HepG2 (cell line): ENCODE results near the gene CD79A. TPM values are rescaled to one million over a fixed set of nuclear protein-coding genes. Genes with fewer than 3 reads are reported as not detected.

ENCODE experiments used
- ATAC-seq: fragments of 200-7000 bp; cut with Tn5 transposase; 3 replicates; pipeline ENCODE4 v1.9.1; 2020; ENCODE audit warnings: mild to moderate bottlenecking, moderate library complexity
- BruUV-seq: library from RNA; stranded (reverse); fragments of 400-500 nt; replicated peaks from 2 replicates; lab custom pipeline; 2021; lab: Mats Ljungman, UMichigan
- CTCF ChIA-PET: fragments of 300-600 bp; formaldehyde crosslinking; extraction: SDS; loops from one replicate; lab custom pipeline; 2021; ENCODE audit warnings: low total read pairs, inconsistent platforms, low intra/inter-chr PET ratio; lab: Yijun Ruan, JAX
- POLR2A ChIA-PET: fragments of 350-600 bp; sonication (Branson Sonifier 250); formaldehyde crosslinking; loops from one replicate; lab custom pipeline; 2020; ENCODE audit warnings: antibody characterized with exemption, inconsistent platforms; lab: Yijun Ruan, JAX
- DNase-seq: peaks from one replicate; pipeline ENCODE4 v3.0.0-alpha.2; 2015; ENCODE audit warnings: low spot score
- FAIRE-seq: peaks from 3 replicates; lab custom pipeline; 2011; peaks lifted over from hg19 to GRCh38; lab: Jason Lieb, UNC
- H2AFZ ChIP-seq: one replicate; pipeline ENCODE4 v1.6.1; 2011; ENCODE audit warnings: low read length, inconsistent platforms
- H3K27ac ChIP-seq: fragments of 300-600 bp; 3 replicates; pipeline ENCODE4 v1.8.0; 2011; ENCODE audit warnings: mixed run types, mild to moderate bottlenecking, mixed read lengths, low read length, inconsistent platforms; ENCODE audit not compliant: insufficient read depth; ENCODE audit errors: extremely low read length
- H3K27me3 ChIP-seq, 2 experiments: fragments of 200-600 bp in 1 of 2; 2 replicates in 1 of 2; 3 replicates in 1 of 2; pipeline versions ENCODE4 v1.6.0 to v1.8.0; 2011; ENCODE audit warnings: low read length in 2 of 2, mild to moderate bottlenecking in 2 of 2, moderate library complexity in 2 of 2, inconsistent platforms in 1 of 2; ENCODE audit not compliant: insufficient read depth in 2 of 2, control insufficient read depth in 1 of 2
- H3K36me3 ChIP-seq, 2 experiments: fragments of 200-600 bp in 1 of 2; replicated peaks in 1 of 2; 2 replicates in 1 of 2; 3 replicates in 1 of 2; pipeline versions ENCODE4 v1.5.1 to v1.8.0; 2011; ENCODE audit warnings: low read length in 2 of 2, inconsistent platforms in 1 of 2; ENCODE audit not compliant: insufficient read depth in 2 of 2, control insufficient read depth in 1 of 2
- H3K4me1 ChIP-seq: 2 replicates; pipeline ENCODE4 v1.5.1; 2012; ENCODE audit warnings: low read length, inconsistent platforms; ENCODE audit not compliant: insufficient read depth
- H3K4me2 ChIP-seq: 2 replicates; pipeline ENCODE4 v1.6.0; 2011; ENCODE audit warnings: low read depth, low read length, inconsistent platforms
- H3K4me3 ChIP-seq, 3 experiments: fragments of 200-600 bp in 1 of 3; sonication (generic), shearing (Covaris generic) in 1 of 3; replicated peaks in 1 of 3; 2 replicates each; pipeline ENCODE4 v1.5.1; 2011 to 2016; ENCODE audit warnings: low read length in 3 of 3, inconsistent platforms in 2 of 3, low read depth in 2 of 3, mild to moderate bottlenecking in 2 of 3, control low read depth in 1 of 3, mixed read lengths in 1 of 3; ENCODE audit not compliant: insufficient read depth in 1 of 3
- H3K79me2 ChIP-seq: one replicate; pipeline ENCODE4 v1.6.1; 2011; ENCODE audit warnings: low read length, inconsistent platforms; ENCODE audit not compliant: insufficient read depth
- H3K9ac ChIP-seq: 2 replicates; pipeline ENCODE4 v1.6.0; 2011; ENCODE audit warnings: mild to moderate bottlenecking, low read depth, low read length, inconsistent platforms; ENCODE audit not compliant: insufficient read depth
- H3K9me3 ChIP-seq: 2 replicates; pipeline ENCODE4 v1.5.1; 2012; ENCODE audit warnings: mild to moderate bottlenecking, low read length
- H4K20me1 ChIP-seq: 2 replicates; pipeline ENCODE4 v1.6.0; 2011; ENCODE audit warnings: inconsistent platforms, mild to moderate bottlenecking, low read length, moderate library complexity; ENCODE audit not compliant: insufficient read depth
- ATF1 ChIP-seq: IDR thresholded peaks from 2 replicates; pipeline ENCODE4 v1.6.1; 2016; ENCODE audit warnings: mild to moderate bottlenecking, control low read depth
- CEBPZ ChIP-seq: IDR thresholded peaks from 2 replicates; pipeline ENCODE4 v1.6.1; 2012; ENCODE audit warnings: low read length, improper control_type of control experiment
- EEA1 ChIP-seq: sonication (generic); formaldehyde crosslinking; IDR thresholded peaks from 2 replicates; pipeline ENCODE4 v1.5.1; 2020; ENCODE audit warnings: mild to moderate bottlenecking, missing genetic modification reagents, borderline replicate concordance
- FLYWCH1 ChIP-seq: sonication (generic); formaldehyde crosslinking; IDR thresholded peaks from 2 replicates; pipeline ENCODE4 v1.8.1; 2023; ENCODE audit warnings: mild to moderate bottlenecking, missing genetic modification reagents
- HNRNPUL1 ChIP-seq: fragments of 200-400 bp; formaldehyde crosslinking; IDR thresholded peaks from 2 replicates; pipeline ENCODE4 v1.6.1; 2017; ENCODE audit warnings: low read depth, mild to moderate bottlenecking, low read length, moderate library complexity
- KLF13 ChIP-seq: sonication (generic); formaldehyde crosslinking; IDR thresholded peaks from 2 replicates; pipeline ENCODE4 v1.4.0; 2020; ENCODE audit warnings: mild to moderate bottlenecking, missing genetic modification reagents
- MED1 ChIP-seq: sonication (generic); formaldehyde crosslinking; IDR thresholded peaks from 2 replicates; pipeline ENCODE4 v1.4.0; 2020; ENCODE audit warnings: missing genetic modification reagents
- MED13 ChIP-seq: sonication (generic); formaldehyde crosslinking; IDR thresholded peaks from 2 replicates; pipeline ENCODE4 v1.5.0; 2020; ENCODE audit warnings: missing genetic modification reagents
- PLRG1 ChIP-seq: fragments of 450-650 bp; conservative IDR thresholded peaks from 2 replicates; pipeline ENCODE4 v1.6.1; 2016
- RELA ChIP-seq: sonication (generic); formaldehyde crosslinking; IDR thresholded peaks from 2 replicates; pipeline ENCODE4 v1.4.0; 2020; ENCODE audit warnings: missing genetic modification reagents
- SMARCC2 ChIP-seq: fragments of 450-650 bp; IDR thresholded peaks from 2 replicates; pipeline ENCODE4 v1.6.1; 2017; ENCODE audit warnings: antibody characterized with exemption, mild to moderate bottlenecking
- SP140L ChIP-seq: sonication (generic); formaldehyde crosslinking; IDR thresholded peaks from 2 replicates; pipeline ENCODE4 v1.4.0; 2020; ENCODE audit warnings: missing genetic modification reagents, borderline replicate concordance
- TMF1 ChIP-seq: sonication (generic); formaldehyde crosslinking; IDR thresholded peaks from 2 replicates; pipeline ENCODE4 v1.8.1; 2022; ENCODE audit warnings: low read depth, missing genetic modification reagents
- ZFP36 ChIP-seq: fragments of 150-350 bp; IDR thresholded peaks from 2 replicates; pipeline ENCODE4 v1.6.1; 2018; ENCODE audit warnings: borderline replicate concordance, low read length, low read depth; ENCODE audit not compliant: partially characterized antibody
- ZNF496 ChIP-seq: sonication (generic); formaldehyde crosslinking; IDR thresholded peaks from 2 replicates; pipeline ENCODE4 v1.8.1; 2023; ENCODE audit warnings: mild to moderate bottlenecking, moderate library complexity, missing genetic modification reagents; ENCODE audit not compliant: insufficient replicate concordance
- ZNF615 ChIP-seq: sonication (generic); formaldehyde crosslinking; IDR thresholded peaks from 2 replicates; pipeline ENCODE4 v1.5.0; 2020; ENCODE audit warnings: mild to moderate bottlenecking, missing genetic modification reagents, borderline replicate concordance
- whole genome bisulfite sequencing: methylation state at CpG from one replicate; pipeline ENCODE4 v1.1.6; 2017; ENCODE audit warnings: low lambda C conversion rate; 5-methylcytosine and 5-hydroxymethylcytosine counted together
- in situ Hi-C: cut with HindIII; loops from 2 replicates; pipeline ENCODE4 v1.10.0; 2017; ENCODE audit warnings: low pct_unique_long_range_greater_than_20kb; ENCODE audit not compliant: extremely low pct_ligation_motif_present
- intact Hi-C: fragments of 100-400 bp; cut with micrococcal nuclease; formaldehyde crosslinking; loops from one replicate; pipeline ENCODE4 v1.10.0; 2022; ENCODE audit not compliant: unreplicated experiment
- polyA plus RNA-seq, 8 experiments: library from polyadenylated mRNA; depleted of rRNA in 3 of 8; stranded (reverse) in 7 of 8; unstranded in 1 of 8; fragments of >200 nt; fragmentation: Illumina TruSeq in 4 of 8; extraction: Trizol in 4 of 8; gene quantifications; 2 replicates each; pipeline versions ENCODE4 v1.2.1 to v1.2.3, GENCODE V29; 2011 to 2016; ENCODE audit warnings: low read depth in 4 of 8, missing spikeins in 1 of 8, mixed read lengths in 1 of 8; ENCODE audit not compliant: insufficient read depth in 1 of 8
- total RNA-seq, 5 experiments: library from RNA; depleted of rRNA; stranded (reverse); fragments of >200 nt; fragmentation: Illumina TruSeq; extraction: Trizol; gene quantifications; 2 replicates each; pipeline ENCODE4 v1.2.3, GENCODE V29; 2016; ENCODE audit warnings: low read depth in 1 of 5
- TF ChIP-seq, protein P1 (sequence below): sonication (generic); formaldehyde crosslinking; IDR thresholded peaks from 2 replicates; pipeline ENCODE4 v1.9.0; 2021; ENCODE audit warnings: missing genetic modification reagents, mild to moderate bottlenecking, borderline replicate concordance

CD79A gene
- total and polyA plus RNA-seq, 2 of the 13 experiments (the other 11 are each of a cell fraction or from before 2014, with no cell fraction given), result 0.24 to 0.33 TPM

- Histone ChIP-seq H4K20me1 (no peaks in the 10 kb centered on the region), H3K79me2 (no peaks in the 10 kb centered on the region), H3K4me1 (peaks cover 18% of the 10 kb centered on the region), H3K27me3 (peaks cover 0 to 6% of the 10 kb centered on the region in 2 experiments; a peak in 2 of 5 replicates), H3K27ac (no peak overlapping the region), H3K4me3 (no peak overlapping the region), H3K4me2 (no peak overlapping the region), H3K36me3 (no peaks in the 10 kb centered on the region), H2AFZ (no peak overlapping the region), H3K9me3 (no peaks in the 10 kb centered on the region), H3K9ac (no peak overlapping the region)
- BruUV-seq, result no TSS peak
- FAIRE-seq, result no peak
- TF ChIP-seq ATF1, result no peak
- TF ChIP-seq EEA1, result no peak
- no peak for TF ChIP-seq MED13
- TF ChIP-seq TMF1 (CRISPR knock-in tag), result no peak
- no peak for TF ChIP-seq ZNF496
- TF ChIP-seq HNRNPUL1, result no peak
- TF ChIP-seq SMARCC2, result no peak
- TF ChIP-seq FLYWCH1 (CRISPR knock-in tag), result no peak
- no peak for TF ChIP-seq KLF13
- TF ChIP-seq SP140L (CRISPR knock-in tag), result no peak
- TF ChIP-seq ZNF615 (CRISPR knock-in tag), result no peak
- TF ChIP-seq PLRG1, result no peak
- no peak for TF ChIP-seq ZFP36
- TF ChIP-seq RELA (CRISPR knock-in tag), result no peak
- TF ChIP-seq CEBPZ, result no peak
- TF ChIP-seq, protein P1, sequence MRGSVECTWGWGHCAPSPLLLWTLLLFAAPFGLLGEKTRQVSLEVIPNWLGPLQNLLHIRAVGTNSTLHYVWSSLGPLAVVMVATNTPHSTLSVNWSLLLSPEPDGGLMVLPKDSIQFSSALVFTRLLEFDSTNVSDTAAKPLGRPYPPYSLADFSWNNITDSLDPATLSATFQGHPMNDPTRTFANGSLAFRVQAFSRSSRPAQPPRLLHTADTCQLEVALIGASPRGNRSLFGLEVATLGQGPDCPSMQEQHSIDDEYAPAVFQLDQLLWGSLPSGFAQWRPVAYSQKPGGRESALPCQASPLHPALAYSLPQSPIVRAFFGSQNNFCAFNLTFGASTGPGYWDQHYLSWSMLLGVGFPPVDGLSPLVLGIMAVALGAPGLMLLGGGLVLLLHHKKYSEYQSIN (CRISPR knock-in tag), result no peak
- no peak for TF ChIP-seq MED1 (CRISPR knock-in tag)
- intact Hi-C loops, result no loop called here
- ChIA-PET CTCF (no interaction called here), POLR2A (no interaction called here)
- no peak for DNase-seq
- ATAC-seq, result no peak
- 78% methylated on average over 23 of the region's 23 CpGs for WGBS
- in situ Hi-C loops, result no loop called here
Observed at GRCh38 chr19:41845051-41845590, 32.0 kb upstream of the CD79A start.
